Loucy (cell line): ENCODE measurements around the gene TMEM87B.

Experiments
- H2AFZ ChIP-seq: fragments of 200-600 bp; sonication (generic); 2 replicates; pipeline ENCODE4 v1.6.0; 2016; ENCODE audit warnings: antibody characterized with exemption, mild to moderate bottlenecking, low read length, moderate library complexity
- H3F3A ChIP-seq: fragments of 200-600 bp; 2 replicates; pipeline ENCODE4 v1.6.0; 2016; ENCODE audit warnings: antibody characterized with exemption, low read depth, mild to moderate bottlenecking
- H3K27me3 ChIP-seq: fragments of 200-600 bp; sonication (generic); 2 replicates; pipeline ENCODE4 v1.6.1; 2014; ENCODE audit warnings: low read length, mild to moderate bottlenecking; ENCODE audit not compliant: insufficient read depth, poor library complexity, severe bottlenecking
- H3K36me3 ChIP-seq: fragments of 200-600 bp; sonication (generic); 2 replicates; pipeline ENCODE4 v1.6.1; 2016; ENCODE audit warnings: low read length; ENCODE audit not compliant: insufficient read depth
- H3K4me1 ChIP-seq: fragments of 200-600 bp; sonication (generic); 2 replicates; pipeline ENCODE4 v1.5.1; 2014; ENCODE audit warnings: low read length, mild to moderate bottlenecking; ENCODE audit not compliant: insufficient read depth, poor library complexity, severe bottlenecking
- H3K4me2 ChIP-seq: fragments of 200-600 bp; sonication (generic); 2 replicates; pipeline ENCODE4 v1.6.0; 2014; ENCODE audit warnings: antibody characterized with exemption, low read length, low read depth, mild to moderate bottlenecking; ENCODE audit not compliant: poor library complexity, severe bottlenecking
- H3K4me3 ChIP-seq: fragments of 200-600 bp; sonication (generic); 2 replicates; pipeline ENCODE4 v1.5.1; 2014; ENCODE audit warnings: low read length, mild to moderate bottlenecking, mixed read lengths; ENCODE audit not compliant: poor library complexity, severe bottlenecking
- H3K79me2 ChIP-seq: fragments of 200-600 bp; sonication (generic); 2 replicates; pipeline ENCODE4 v1.6.1; 2014; ENCODE audit warnings: low read length; ENCODE audit not compliant: insufficient read depth
- H3K9ac ChIP-seq: fragments of 200-600 bp; sonication (generic); 2 replicates; pipeline ENCODE4 v1.6.0; 2014; ENCODE audit warnings: mild to moderate bottlenecking, low read depth, low read length, moderate library complexity; ENCODE audit not compliant: poor library complexity, severe bottlenecking
- H3K9me2 ChIP-seq: fragments of 200-600 bp; sonication (generic); replicated peaks from 2 replicates; pipeline ENCODE4 v1.6.1; 2016; ENCODE audit warnings: low read depth, low read length, mixed read lengths
- H3K9me3 ChIP-seq: fragments of 200-600 bp; sonication (generic); 2 replicates; pipeline ENCODE4 v1.6.1; 2014; ENCODE audit warnings: mild to moderate bottlenecking, antibody characterized with exemption, low read length, low read depth; ENCODE audit not compliant: insufficient read depth
- H4K20me1 ChIP-seq: fragments of 200-600 bp; sonication (generic); 2 replicates; pipeline ENCODE4 v1.6.0; 2014; ENCODE audit warnings: antibody characterized with exemption, low read length, mild to moderate bottlenecking; ENCODE audit not compliant: insufficient read depth, poor library complexity, severe bottlenecking
- EZH2phosphoT487 ChIP-seq: fragments of 200-600 bp; IDR thresholded peaks from 2 replicates; pipeline ENCODE4 v1.6.1; 2018; ENCODE audit warnings: antibody characterized with exemption, mild to moderate bottlenecking, moderate library complexity, borderline replicate concordance
- TF ChIP-seq, protein P1 (sequence below): fragments of 200-600 bp; sonication (generic); conservative IDR thresholded peaks from 2 replicates; pipeline ENCODE4 v1.5.1; 2014; ENCODE audit warnings: mild to moderate bottlenecking, antibody characterized with exemption, low read length

The TMEM87B gene

DNA sequence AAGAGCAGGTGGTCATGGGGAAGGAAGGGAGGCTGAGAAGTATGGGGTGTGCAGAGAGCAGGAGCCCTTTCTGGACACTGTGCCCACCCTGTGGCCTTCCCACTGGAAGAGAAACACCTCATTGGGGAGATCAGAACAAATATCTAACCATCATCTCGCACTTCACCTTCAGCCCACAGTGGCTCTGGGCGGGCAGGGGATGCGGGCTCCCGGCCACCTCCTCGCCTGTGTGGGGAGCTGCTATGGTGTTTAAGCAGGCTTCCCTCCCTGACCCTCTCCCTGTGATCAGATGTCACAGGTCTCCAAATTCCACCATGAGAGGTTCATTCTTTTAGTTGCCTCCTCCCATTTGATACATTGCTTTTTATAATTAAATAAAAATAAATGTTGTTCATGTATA, 88.1 kb downstream of the TMEM87B start:
- no peak overlapping the region for H3K4me3 ChIP-seq
- H3K27me3 ChIP-seq: no peaks in the 10 kb centered on the region
- no peak overlapping the region for H2AFZ ChIP-seq
- no peak overlapping the region for H3K9ac ChIP-seq
- H3K9me2 ChIP-seq: no peaks in the 10 kb centered on the region
- H3K79me2 ChIP-seq: no peaks in the 10 kb centered on the region
- TF ChIP-seq, protein P1, sequence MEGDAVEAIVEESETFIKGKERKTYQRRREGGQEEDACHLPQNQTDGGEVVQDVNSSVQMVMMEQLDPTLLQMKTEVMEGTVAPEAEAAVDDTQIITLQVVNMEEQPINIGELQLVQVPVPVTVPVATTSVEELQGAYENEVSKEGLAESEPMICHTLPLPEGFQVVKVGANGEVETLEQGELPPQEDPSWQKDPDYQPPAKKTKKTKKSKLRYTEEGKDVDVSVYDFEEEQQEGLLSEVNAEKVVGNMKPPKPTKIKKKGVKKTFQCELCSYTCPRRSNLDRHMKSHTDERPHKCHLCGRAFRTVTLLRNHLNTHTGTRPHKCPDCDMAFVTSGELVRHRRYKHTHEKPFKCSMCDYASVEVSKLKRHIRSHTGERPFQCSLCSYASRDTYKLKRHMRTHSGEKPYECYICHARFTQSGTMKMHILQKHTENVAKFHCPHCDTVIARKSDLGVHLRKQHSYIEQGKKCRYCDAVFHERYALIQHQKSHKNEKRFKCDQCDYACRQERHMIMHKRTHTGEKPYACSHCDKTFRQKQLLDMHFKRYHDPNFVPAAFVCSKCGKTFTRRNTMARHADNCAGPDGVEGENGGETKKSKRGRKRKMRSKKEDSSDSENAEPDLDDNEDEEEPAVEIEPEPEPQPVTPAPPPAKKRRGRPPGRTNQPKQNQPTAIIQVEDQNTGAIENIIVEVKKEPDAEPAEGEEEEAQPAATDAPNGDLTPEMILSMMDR: no peak
- TF ChIP-seq EZH2phosphoT487: no peak
- no peaks in the 10 kb centered on the region for H3K36me3 ChIP-seq
- H3F3A ChIP-seq: no peaks in the 10 kb centered on the region
- H3K4me1 ChIP-seq: no peaks in the 10 kb centered on the region
- no peaks in the 10 kb centered on the region for H4K20me1 ChIP-seq
- H3K4me2 ChIP-seq: no peak overlapping the region
- H3K9me3 ChIP-seq: no peaks in the 10 kb centered on the region

DNA sequence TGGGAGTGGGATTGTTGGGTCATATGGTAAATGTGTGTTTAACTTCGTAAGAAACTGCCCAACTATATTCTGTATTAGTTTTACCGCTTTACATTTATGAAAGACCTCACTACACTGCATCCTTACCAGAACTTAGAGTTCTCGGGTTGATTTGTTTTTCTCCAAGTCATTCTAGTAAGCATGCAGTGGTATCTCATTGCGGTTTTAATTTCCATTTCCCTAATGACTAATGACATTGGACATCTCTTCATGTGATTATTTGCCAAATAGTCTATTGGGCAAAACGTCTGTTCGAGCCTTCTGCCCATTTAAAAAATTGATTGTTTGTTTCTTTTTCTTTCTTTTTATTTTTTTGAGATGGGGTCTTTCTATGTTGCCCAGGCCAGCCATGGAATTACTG, 89.9 kb downstream of the TMEM87B start:
- Histone ChIP-seq H3K9me2 (no peaks in the 10 kb centered on the region), H3F3A (no peaks in the 10 kb centered on the region), H3K4me3 (no peak overlapping the region), H3K9ac (no peak overlapping the region), H3K79me2 (no peaks in the 10 kb centered on the region), H3K4me1 (no peaks in the 10 kb centered on the region), H3K4me2 (no peak overlapping the region), H3K9me3 (no peaks in the 10 kb centered on the region), H3K36me3 (no peaks in the 10 kb centered on the region), H2AFZ (no peak overlapping the region), H4K20me1 (no peaks in the 10 kb centered on the region), H3K27me3 (no peaks in the 10 kb centered on the region)
- TF ChIP-seq EZH2phosphoT487: no peak
- TF ChIP-seq, protein P1: no peak

DNA sequence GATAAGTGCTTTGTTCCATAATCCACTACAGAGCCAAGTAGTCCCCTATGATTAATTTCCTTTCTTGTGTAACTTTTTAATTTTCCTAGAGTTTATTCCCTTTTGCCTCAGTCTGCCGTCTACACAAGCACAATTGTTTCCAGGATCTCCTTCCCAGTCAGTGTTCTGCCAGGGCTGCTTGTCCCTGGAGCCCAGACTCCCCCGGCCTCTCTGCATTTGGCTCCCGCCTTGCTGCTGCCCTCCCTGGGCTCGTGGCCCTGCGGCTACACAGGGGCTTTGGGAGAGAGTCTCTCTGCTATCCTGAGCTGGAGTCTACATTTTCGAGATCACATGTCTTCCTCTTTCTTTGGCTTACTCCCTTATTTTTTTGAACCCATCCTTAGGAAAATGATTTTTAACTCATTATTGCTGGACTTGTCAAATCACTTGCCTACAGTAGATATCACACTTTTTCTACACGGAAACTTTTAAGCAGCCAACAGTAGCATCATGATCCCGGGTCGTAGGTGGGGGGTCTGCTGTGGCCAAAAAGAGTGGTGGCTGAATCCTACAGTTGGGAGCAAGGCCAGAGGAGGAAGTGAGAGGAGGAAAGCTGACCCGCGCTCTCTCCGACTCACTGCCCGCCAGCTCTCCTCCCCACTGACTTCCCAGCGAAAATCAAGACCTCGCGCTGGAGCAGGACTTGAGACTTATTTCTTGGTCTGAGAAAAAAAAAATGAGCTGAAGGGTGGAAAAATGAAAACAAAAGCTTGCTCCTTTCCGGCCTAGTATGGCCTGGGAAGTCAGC, 92.5 kb downstream of the TMEM87B start:
- H3K79me2 ChIP-seq: no peaks in the 10 kb centered on the region
- H3K4me2 ChIP-seq: no peak overlapping the region
- TF ChIP-seq, protein P1: no peak
- TF ChIP-seq EZH2phosphoT487: no peak
- no peak overlapping the region for H3K9ac ChIP-seq
- H3K4me3 ChIP-seq: no peak overlapping the region
- no peaks in the 10 kb centered on the region for H3K27me3 ChIP-seq
- H3K4me1 ChIP-seq: no peaks in the 10 kb centered on the region
- H3K9me2 ChIP-seq: no peaks in the 10 kb centered on the region
- H2AFZ ChIP-seq: no peak overlapping the region
- no peaks in the 10 kb centered on the region for H3F3A ChIP-seq
- no peaks in the 10 kb centered on the region for H3K9me3 ChIP-seq
- no peaks in the 10 kb centered on the region for H3K36me3 ChIP-seq
- no peaks in the 10 kb centered on the region for H4K20me1 ChIP-seq
